HG02970 (cell line): Measurements from ENCODE around the gene FANCC.

ENCODE experiments used
- ATAC-seq: cut with Tn5 transposase; IDR thresholded peaks from one replicate; pipeline ENCODE4 v1.9.1; 2021; ENCODE audit warnings: mild to moderate bottlenecking, moderate library complexity, moderate number of reproducible peaks; ENCODE audit not compliant: unreplicated experiment, low FRiP score

The FANCC gene

GRCh38 chr9:95157481-95158151 is 159.9 kb downstream of the FANCC start:
- ATAC-seq, result no peak

GRCh38 chr9:95156074-95156473 is 161.4 kb downstream of the FANCC start:
- ATAC-seq, result no peak

- ATAC-seq, result no peak
Measured at GRCh38 chr9:95155220-95155619, 162.3 kb downstream of the FANCC start.

- ATAC-seq, result no peak
Measured at GRCh38 chr9:95150903-95151302, 166.6 kb downstream of the FANCC start.

- no peak for ATAC-seq
Measured at GRCh38 chr9:95148208-95148520, 169.3 kb downstream of the FANCC start.

- no peak for ATAC-seq
Measured at GRCh38 chr9:95147452-95148207, 169.9 kb downstream of the FANCC start.

GRCh38 chr9:95143591-95144561 is 173.6 kb downstream of the FANCC start:
- no peak for ATAC-seq

- no peak for ATAC-seq
Measured at GRCh38 chr9:95142728-95143127, 174.8 kb downstream of the FANCC start.

- no peak for ATAC-seq
Measured at GRCh38 chr9:95142315-95142714, 175.2 kb downstream of the FANCC start.

- ATAC-seq, result no peak
Measured at GRCh38 chr9:95140821-95141220, 176.7 kb downstream of the FANCC start.

- no peak for ATAC-seq
Measured at GRCh38 chr9:95139126-95139525, 178.4 kb downstream of the FANCC start.

GRCh38 chr9:95138474-95138873 is 179.0 kb downstream of the FANCC start:
- ATAC-seq, result no peak

GRCh38 chr9:95137587-95138145 is 179.8 kb downstream of the FANCC start:
- ATAC-seq, result no peak

GRCh38 chr9:95135756-95136155 is 181.8 kb downstream of the FANCC start:
- ATAC-seq, result no peak

GRCh38 chr9:95134457-95134881 is 183.0 kb downstream of the FANCC start:
- ATAC-seq, result no peak

- no peak for ATAC-seq
Measured at GRCh38 chr9:95133325-95133705, 184.2 kb downstream of the FANCC start.

- ATAC-seq, result no peak
Measured at GRCh38 chr9:95132366-95133324, 184.9 kb downstream of the FANCC start.

- no peak for ATAC-seq
Measured at GRCh38 chr9:95131023-95131943, 186.2 kb downstream of the FANCC start.

- no peak for ATAC-seq
Measured at GRCh38 chr9:95130484-95130883, 187.0 kb downstream of the FANCC start.
